Keratinocyte (primary cell): ENCODE measurements around the gene PGLYRP4. TPM values are rescaled to one million over a fixed set of nuclear protein-coding genes. Genes with fewer than 3 reads are reported as not detected.

Source experiments
- DNase-seq: peaks from one replicate; pipeline ENCODE4 v3.0.0-alpha.2; 2011; ENCODE audit warnings: low read depth, missing footprints, low spot score
- FAIRE-seq: peaks from 2 replicates; lab custom pipeline; 2011; peaks lifted over from hg19 to GRCh38; lab: Jason Lieb, UNC
- H2AFZ ChIP-seq: 2 replicates; pipeline ENCODE4 v1.6.0; 2012; ENCODE audit warnings: low read length, control low read depth, inconsistent platforms; ENCODE audit not compliant: control insufficient read depth
- H3K27ac ChIP-seq: 2 replicates; pipeline ENCODE4 v1.5.1; 2011; ENCODE audit warnings: low read length; ENCODE audit not compliant: control insufficient read depth, insufficient read depth
- H3K27me3 ChIP-seq: 3 replicates; pipeline ENCODE4 v1.6.0; 2011; ENCODE audit warnings: low read length; ENCODE audit not compliant: control insufficient read depth, insufficient read depth; ENCODE audit errors: extremely low read depth
- H3K36me3 ChIP-seq, 2 experiments: 2 replicates in 1 of 2; 3 replicates in 1 of 2; pipeline ENCODE4 v1.5.1; 2011; ENCODE audit warnings: low read length in 2 of 2, mild to moderate bottlenecking in 1 of 2; ENCODE audit not compliant: control insufficient read depth in 2 of 2, insufficient read depth in 2 of 2; ENCODE audit errors: extremely low read depth in 1 of 2
- H3K4me1 ChIP-seq: 3 replicates; pipeline ENCODE4 v1.5.1; 2011; ENCODE audit warnings: low read length; ENCODE audit not compliant: control insufficient read depth, insufficient read depth; ENCODE audit errors: extremely low read depth
- H3K4me2 ChIP-seq: 3 replicates; pipeline ENCODE4 v1.6.0; 2011; ENCODE audit warnings: low read depth, low read length; ENCODE audit not compliant: control insufficient read depth, insufficient read depth; ENCODE audit errors: extremely low read depth
- H3K4me3 ChIP-seq, 3 experiments: fragments of 200-600 bp in 1 of 3; sonication (generic) in 1 of 3; 2 replicates in 2 of 3; 3 replicates in 1 of 3; pipeline ENCODE4 v1.5.1; 2011 to 2016; ENCODE audit warnings: low read length in 3 of 3, mild to moderate bottlenecking in 3 of 3, control low read depth in 2 of 3, inconsistent platforms in 1 of 3, low read depth in 1 of 3, mixed read lengths in 1 of 3, mixed run types in 1 of 3, moderate library complexity in 1 of 3; ENCODE audit not compliant: control insufficient read depth in 2 of 3, insufficient read depth in 2 of 3; ENCODE audit errors: extremely low read depth in 1 of 3
- H3K79me2 ChIP-seq: 2 replicates; pipeline ENCODE4 v1.6.0; 2012; ENCODE audit warnings: low read length; ENCODE audit not compliant: control insufficient read depth, insufficient read depth
- H3K9ac ChIP-seq: 3 replicates; pipeline ENCODE4 v1.6.0; 2011; ENCODE audit warnings: low read length; ENCODE audit not compliant: control insufficient read depth, insufficient read depth; ENCODE audit errors: extremely low read depth
- H3K9me1 ChIP-seq: 3 replicates; pipeline ENCODE4 v1.6.0; 2011; ENCODE audit warnings: low read length; ENCODE audit not compliant: control insufficient read depth, insufficient read depth; ENCODE audit errors: extremely low read depth
- H3K9me3 ChIP-seq: 2 replicates; pipeline ENCODE4 v1.5.1; 2012; ENCODE audit warnings: low read depth, low read length; ENCODE audit not compliant: control insufficient read depth
- H4K20me1 ChIP-seq: 3 replicates; pipeline ENCODE4 v1.6.0; 2011; ENCODE audit warnings: low read length; ENCODE audit not compliant: control insufficient read depth, insufficient read depth; ENCODE audit errors: extremely low read depth
- EZH2 ChIP-seq: IDR thresholded peaks from one replicate; pipeline ENCODE4 v1.6.1; 2012; ENCODE audit warnings: inconsistent platforms, mild to moderate bottlenecking, low read length, moderate library complexity
- dilution Hi-C: fragments of 300-500 bp; cut with MboI; formaldehyde crosslinking; loops from one replicate; pipeline ENCODE4 v1.7.0; 2020; ENCODE audit warnings: low sequenced_read_pairs; ENCODE audit not compliant: extremely low pct_ligation_motif_present
- polyA plus RNA-seq, 5 experiments: library from polyadenylated mRNA; depleted of rRNA in 3 of 5; stranded (reverse) in 3 of 5; stranded (forward) in 1 of 5; unstranded in 1 of 5; fragments of >200 nt; gene quantifications; 1 replicate in 1 of 5; 2 replicates in 3 of 5; 3 replicates in 1 of 5; pipeline versions ENCODE4 v1.2.1 to v1.2.3, GENCODE V29; 2011 to 2012; ENCODE audit warnings: missing spikeins in 2 of 5, low read depth in 1 of 5, low replicate concordance in 1 of 5
- TF ChIP-seq, protein P1 (sequence below), 3 experiments: IDR thresholded peaks in 1 of 3; conservative IDR thresholded peaks in 1 of 3; optimal IDR thresholded peaks in 1 of 3; 2 replicates in 2 of 3; 3 replicates in 1 of 3; pipeline versions ENCODE3 to v1.5.1; 2011; ENCODE audit warnings: low read length in 3 of 3, mild to moderate bottlenecking in 3 of 3, moderate library complexity in 2 of 3, control low read depth in 1 of 3, inconsistent platforms in 1 of 3; ENCODE audit not compliant: insufficient read depth in 2 of 3; ENCODE audit errors: extremely low read depth in 1 of 3

Gene PGLYRP4
- polyA plus RNA-seq, 1 donor (not counting 4 experiments of a cell fraction or from before 2014, with no cell fraction given): 3.8 TPM

DNA sequence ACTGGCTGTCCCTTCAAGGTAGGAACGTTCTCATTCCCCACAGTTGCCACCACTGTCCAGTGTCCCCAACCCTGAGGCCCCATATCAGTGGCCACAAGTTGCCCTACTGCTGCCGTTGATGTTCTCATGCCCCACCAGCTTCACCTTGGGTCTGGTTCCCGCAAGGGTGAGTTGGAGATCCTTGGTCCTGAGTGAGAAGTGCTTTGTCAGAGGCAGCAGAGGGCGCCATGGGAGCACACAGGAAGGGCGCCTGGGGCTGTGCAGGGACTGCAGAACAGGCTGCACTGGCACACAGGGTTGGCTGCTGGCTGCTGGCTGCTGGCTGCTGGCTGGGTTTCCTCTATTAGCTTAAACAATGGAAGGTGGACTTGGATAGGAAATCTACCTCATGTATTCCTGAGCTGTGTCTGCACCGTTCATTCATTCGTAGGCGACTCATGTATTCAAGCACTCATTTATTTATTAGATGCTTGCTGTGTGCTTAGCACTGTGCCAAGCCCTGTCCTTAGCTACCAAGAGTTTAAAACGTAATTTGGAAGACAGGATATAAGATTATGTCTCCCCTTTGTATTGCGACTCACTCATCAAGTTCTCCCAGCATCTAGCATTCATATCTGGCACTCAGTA, 6.9 kb upstream of the PGLYRP4 start:
- Histone ChIP-seq H3K4me2 (no peak overlapping the region), H3K79me2 (no peaks in the 10 kb centered on the region), H3K9me3 (no peaks in the 10 kb centered on the region), H3K27me3 (no peaks in the 10 kb centered on the region), H4K20me1 (no peaks in the 10 kb centered on the region), H3K27ac (no peak overlapping the region), H3K9ac (no peak overlapping the region), H3K9me1 (no peaks in the 10 kb centered on the region), H3K4me3 (no peak overlapping the region), H3K4me1 (peaks cover 16% of the 10 kb centered on the region), H2AFZ (no peak overlapping the region), H3K36me3 (no peaks in the 10 kb centered on the region)
- DNase-seq (no peak), FAIRE-seq (peak; percentile 81)
- dilution Hi-C loops: loop anchor here (10.0 kb wide), 2 partner anchors 49 to 149 kb away; no protein-coding TSS in a partner anchor
- TF ChIP-seq, protein P1, sequence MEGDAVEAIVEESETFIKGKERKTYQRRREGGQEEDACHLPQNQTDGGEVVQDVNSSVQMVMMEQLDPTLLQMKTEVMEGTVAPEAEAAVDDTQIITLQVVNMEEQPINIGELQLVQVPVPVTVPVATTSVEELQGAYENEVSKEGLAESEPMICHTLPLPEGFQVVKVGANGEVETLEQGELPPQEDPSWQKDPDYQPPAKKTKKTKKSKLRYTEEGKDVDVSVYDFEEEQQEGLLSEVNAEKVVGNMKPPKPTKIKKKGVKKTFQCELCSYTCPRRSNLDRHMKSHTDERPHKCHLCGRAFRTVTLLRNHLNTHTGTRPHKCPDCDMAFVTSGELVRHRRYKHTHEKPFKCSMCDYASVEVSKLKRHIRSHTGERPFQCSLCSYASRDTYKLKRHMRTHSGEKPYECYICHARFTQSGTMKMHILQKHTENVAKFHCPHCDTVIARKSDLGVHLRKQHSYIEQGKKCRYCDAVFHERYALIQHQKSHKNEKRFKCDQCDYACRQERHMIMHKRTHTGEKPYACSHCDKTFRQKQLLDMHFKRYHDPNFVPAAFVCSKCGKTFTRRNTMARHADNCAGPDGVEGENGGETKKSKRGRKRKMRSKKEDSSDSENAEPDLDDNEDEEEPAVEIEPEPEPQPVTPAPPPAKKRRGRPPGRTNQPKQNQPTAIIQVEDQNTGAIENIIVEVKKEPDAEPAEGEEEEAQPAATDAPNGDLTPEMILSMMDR (optimal IDR thresholded peaks at IDR 0.05 in 1 of 3, IDR thresholded peaks at IDR 0.05 in 1 of 3, conservative IDR thresholded peaks at IDR 0.05 in 1 of 3; ENCODE audit: extremely low read depth in 1 of 3, insufficient read depth in 2 of 3, low read length in 3 of 3): peak; percentile 87 to 99 (median 96)
- no peak for TF ChIP-seq EZH2

- TF ChIP-seq, protein P1 (optimal IDR thresholded peaks at IDR 0.05 in 1 of 3, IDR thresholded peaks at IDR 0.05 in 1 of 3, conservative IDR thresholded peaks at IDR 0.05 in 1 of 3; ENCODE audit: extremely low read depth in 1 of 3, insufficient read depth in 2 of 3, low read length in 3 of 3): peak in 1 of 3 experiments; percentile 26
- no peak for TF ChIP-seq EZH2
- H2AFZ ChIP-seq: no peak overlapping the region
- H3K27me3 ChIP-seq: peaks cover 3% of the 10 kb centered on the region
- no peak overlapping the region for H3K9ac ChIP-seq
- no peaks in the 10 kb centered on the region for H4K20me1 ChIP-seq
- DNase-seq (no peak), FAIRE-seq (no peak)
- H3K4me1 ChIP-seq: peaks cover 16% of the 10 kb centered on the region
- no peaks in the 10 kb centered on the region for H3K9me1 ChIP-seq
- no peak overlapping the region for H3K4me3 ChIP-seq
- dilution Hi-C loops: loop anchor here (10.0 kb wide), 2 partner anchors 50 to 150 kb away; no protein-coding TSS in a partner anchor
- H3K27ac ChIP-seq: no peak overlapping the region
- H3K79me2 ChIP-seq: no peaks in the 10 kb centered on the region
- no peaks in the 10 kb centered on the region for H3K9me3 ChIP-seq
- H3K36me3 ChIP-seq: no peaks in the 10 kb centered on the region
- no peak overlapping the region for H3K4me2 ChIP-seq
These were observed 6.0 kb upstream of the PGLYRP4 start for GRCh38 chr1:153354515-153355193.
